HG03575 (cell line): Measurements from ENCODE around the gene STOML3.

ENCODE experiments used
- ATAC-seq: cut with Tn5 transposase; IDR thresholded peaks from one replicate; pipeline ENCODE4 v1.9.1; 2021; ENCODE audit not compliant: unreplicated experiment, insufficient number of reproducible peaks, low FRiP score; ENCODE audit errors: extremely low read depth

The STOML3 gene, protein sequence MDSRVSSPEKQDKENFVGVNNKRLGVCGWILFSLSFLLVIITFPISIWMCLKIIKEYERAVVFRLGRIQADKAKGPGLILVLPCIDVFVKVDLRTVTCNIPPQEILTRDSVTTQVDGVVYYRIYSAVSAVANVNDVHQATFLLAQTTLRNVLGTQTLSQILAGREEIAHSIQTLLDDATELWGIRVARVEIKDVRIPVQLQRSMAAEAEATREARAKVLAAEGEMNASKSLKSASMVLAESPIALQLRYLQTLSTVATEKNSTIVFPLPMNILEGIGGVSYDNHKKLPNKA

DNA sequence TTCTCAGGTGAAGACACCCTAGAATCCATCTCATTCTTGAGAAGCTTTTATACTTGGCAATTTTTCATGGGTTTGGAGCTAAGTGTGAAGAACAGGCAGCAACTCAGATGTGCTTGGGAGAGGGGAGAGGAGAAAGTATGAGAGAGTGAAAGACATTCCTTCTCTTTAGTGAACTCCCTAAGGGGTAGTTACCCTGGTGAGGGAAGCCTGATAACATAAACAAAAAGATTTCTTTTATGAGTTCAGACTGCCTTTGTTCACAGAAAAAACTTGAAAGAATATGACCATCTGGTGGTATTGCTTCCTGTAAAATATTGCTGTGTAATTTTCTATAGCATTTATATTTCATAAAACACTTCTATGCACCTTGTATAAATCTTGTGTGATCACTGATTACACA is at the start of gene STOML3:
TSS of gene STOML3 (minus strand) at position 139 of the 400 bp plus-strand sequence. CDS start at position 29, 110 bp downstream.
- no peak for ATAC-seq

DNA sequence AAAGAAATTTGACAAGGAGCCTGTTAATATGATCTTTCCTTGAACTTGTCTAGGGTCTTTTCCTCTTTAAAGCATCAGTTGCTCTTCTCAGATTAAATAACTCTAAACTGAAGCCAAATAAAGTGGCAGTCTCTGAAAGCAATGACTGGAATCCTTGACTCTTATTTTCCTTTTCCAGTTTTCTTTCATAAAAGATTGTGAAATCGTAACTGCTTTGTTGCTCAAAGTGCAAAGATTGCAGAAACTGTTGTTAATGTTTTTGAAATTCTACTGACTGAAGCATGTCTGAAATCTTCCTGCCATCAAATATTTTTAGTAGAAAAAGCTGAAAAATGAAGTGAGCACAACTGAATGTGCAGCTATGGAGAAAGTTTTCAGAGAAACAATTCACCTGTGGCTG is 49.6 kb upstream of the STOML3 start:
- ATAC-seq: no peak

DNA sequence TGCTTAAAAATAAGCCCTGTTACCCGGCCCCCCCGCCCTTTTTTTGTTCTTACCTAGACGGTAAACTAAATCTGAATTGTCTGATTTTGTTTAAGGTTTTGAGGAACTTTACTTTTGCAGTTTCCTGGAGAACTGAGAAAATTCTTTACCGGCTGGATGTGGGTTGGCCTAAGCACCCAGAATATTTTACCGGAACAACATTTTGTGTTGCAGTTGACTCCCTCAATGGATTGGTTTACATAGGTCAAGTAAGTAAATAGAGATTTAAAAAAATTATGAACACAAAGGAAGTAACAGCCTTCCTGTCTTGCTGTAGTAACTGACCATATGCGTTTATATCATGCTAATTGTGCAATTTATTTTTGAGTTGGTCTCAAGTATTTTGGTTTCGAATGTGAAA is 48.4 kb upstream of the STOML3 start:
- no peak for ATAC-seq

DNA sequence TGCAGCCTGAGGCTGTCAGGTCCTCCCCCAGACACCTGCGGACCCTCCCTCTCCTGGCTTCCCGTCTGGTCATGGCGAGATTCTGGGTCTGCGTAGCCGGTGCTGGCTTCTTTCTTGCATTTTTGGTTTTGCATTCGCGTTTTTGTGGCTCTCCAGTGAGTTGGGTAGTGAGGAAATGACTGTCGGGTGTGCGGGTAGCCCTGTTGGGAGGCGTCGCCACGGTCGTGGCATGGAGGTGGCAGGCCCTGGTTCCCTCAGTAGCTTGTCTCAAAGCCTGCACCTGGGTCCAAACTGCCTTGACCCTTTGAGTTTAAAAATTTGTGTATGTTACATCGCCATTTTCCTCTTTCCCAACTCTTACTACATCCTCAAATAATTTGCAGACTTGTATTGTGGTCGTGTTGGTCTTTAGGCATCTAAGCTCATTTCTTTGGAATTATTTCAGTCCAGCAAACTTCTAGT is 48.0 kb upstream of the STOML3 start:
- ATAC-seq: peak; percentile 5

DNA sequence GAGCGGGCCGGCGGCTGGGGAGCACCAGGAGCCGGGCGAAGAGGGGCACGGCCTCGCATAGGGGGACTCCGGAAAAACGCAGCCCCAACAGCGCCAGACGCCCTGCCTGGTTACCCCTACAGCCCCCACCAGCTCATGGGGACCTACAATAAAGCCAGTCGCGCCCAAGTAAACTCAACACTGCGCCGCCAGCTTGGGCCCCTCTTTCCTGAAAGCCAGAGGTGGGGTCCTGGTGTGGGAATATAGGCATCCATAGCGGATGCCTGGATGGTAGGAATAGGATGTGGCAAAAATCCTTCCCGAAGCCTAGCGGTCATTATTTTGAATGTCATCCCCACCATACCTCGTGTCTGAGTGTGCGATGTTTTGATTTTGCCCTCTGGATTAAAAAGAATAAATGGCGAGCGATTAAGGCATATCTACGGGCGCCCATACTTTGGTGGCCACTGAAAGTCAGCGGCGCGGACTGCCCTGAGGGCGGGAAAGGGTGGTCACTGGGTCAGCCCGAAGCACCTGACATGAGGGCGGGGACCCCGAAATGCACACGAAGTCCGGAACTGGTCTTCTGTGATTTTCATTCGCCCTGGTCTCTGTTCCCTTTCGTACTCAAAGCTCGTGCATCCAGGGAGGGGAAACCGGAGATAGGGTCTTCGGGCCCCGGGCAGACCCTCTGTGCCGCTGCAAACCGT is 47.4 kb upstream of the STOML3 start, which contains the start of the genes NHLRC3 and PROSER1:
TSS of gene NHLRC3 (plus strand) at position 577 of the 689 bp plus-strand sequence. CDS start 184 bp downstream, outside the sequence.
TSS of gene PROSER1 (minus strand) at position 210 of the 689 bp plus-strand sequence. CDS start 847 bp downstream, outside the sequence.
- ATAC-seq: peak; percentile 37

DNA sequence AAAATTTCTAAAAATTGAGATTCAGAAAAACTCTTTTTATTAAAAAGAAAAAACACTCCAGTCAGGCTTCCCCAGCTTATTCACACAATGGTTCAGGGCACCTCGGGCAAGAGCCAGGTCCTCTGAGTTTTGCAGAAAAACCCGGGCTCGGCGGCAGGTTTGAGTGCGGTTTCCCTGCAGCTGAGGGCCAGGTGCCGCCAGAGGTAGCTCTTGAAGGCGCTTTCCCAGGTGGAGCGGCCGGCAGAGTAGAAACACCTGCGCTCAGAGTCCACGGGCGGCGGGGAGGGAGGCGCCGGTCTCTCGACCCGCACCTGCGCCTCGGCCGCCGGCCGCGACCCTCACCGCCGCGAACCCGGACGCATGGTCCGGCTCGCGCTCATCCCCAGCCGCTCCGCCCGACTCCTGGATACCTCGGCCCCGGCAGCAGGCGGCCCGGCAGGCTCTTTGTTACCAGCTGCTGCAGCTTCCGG is 46.8 kb upstream of the STOML3 start:
- ATAC-seq: peak; percentile 2

DNA sequence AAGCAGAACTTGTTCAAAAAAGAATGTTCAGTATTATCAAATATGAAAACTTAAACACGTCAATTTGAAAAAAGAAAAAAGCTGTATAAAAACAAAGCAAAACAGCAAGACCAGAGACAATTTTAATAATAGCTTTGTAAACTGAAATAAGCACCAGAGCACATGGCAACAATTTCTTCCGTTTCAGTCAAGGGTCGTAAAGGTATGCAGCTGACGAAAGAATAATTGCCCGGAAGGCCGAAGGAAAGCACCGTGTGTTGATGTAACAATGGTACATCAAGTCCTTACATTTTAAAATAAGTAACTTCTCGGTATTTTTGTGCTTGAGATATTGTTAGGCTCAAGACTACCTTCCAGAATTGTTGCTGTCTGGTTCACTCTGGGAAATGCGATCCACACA is 45.6 kb upstream of the STOML3 start:
- ATAC-seq: no peak

DNA sequence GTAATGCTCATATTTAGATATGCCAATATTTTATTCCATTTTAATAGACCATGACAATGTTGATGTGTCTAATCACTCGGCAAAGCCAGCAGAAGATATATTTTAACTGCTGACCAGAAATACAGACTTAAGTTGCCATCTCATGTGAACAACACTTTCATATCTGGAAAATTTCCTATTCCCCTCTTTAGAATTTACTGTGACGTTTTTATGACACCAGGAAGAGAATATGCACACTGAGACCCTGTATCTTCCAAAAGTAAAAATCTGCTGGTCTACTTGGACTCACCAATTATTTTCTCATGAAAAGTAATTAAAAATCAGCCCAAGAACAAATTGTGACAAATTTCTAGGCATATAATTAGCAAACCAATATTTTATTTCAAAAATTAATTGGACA is 45.2 kb upstream of the STOML3 start:
- ATAC-seq: no peak

DNA sequence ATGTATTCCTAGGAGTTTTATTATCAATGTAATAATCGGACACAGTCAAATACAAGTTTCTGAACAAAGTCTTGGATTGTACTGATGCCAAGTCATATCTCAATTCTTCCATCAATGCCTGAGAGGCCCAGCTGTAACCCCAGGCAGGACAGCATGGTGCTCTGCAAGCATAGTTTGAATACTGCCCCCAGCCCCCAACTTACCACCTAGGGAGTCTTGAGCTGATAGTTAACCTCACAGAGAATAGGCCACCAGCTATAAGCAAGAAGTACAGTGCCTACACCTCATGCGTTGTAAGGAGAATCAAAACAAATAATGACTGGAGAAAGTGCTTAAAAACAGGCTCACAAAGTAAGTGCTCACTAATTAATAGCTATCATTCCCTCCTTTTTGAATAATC is 44.6 kb upstream of the STOML3 start:
- ATAC-seq: no peak

DNA sequence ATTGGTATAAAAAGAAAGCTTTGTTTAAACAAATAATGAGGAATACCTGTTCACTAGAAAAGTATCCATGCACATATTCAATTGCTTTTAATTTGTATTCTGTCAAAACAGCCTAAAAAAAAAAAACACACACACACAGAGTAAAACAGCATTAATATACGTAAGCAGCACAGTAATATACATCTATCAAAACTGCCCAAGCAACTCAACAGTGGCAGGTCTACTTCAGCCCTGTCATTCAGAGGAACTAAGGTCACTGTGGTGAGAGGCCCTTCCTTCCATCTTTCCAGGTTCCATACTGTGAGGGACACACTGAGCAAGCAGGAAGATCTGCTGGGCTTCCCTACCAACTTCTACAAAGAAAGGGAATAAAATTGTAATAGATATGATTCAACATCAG is 43.5 kb upstream of the STOML3 start:
- ATAC-seq: no peak

DNA sequence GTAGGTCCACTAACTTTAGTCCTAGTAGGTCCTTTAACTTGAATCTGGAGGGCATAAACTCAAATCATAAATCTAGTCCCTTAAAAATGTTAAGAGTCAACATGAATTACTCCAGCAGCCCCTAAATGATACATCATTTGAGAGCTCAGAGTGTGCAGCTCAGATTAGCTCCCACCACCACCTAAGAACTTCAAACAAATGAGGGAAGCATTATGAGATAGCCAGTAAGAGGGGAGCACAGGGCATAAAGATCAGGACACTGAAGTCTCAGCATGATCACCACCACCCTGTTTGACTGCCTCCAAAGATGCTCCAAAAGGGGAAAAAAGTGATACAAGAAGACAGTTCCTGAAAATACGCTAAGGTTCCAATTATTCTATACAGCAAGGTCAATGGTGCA is 41.5 kb upstream of the STOML3 start:
- ATAC-seq: no peak

DNA sequence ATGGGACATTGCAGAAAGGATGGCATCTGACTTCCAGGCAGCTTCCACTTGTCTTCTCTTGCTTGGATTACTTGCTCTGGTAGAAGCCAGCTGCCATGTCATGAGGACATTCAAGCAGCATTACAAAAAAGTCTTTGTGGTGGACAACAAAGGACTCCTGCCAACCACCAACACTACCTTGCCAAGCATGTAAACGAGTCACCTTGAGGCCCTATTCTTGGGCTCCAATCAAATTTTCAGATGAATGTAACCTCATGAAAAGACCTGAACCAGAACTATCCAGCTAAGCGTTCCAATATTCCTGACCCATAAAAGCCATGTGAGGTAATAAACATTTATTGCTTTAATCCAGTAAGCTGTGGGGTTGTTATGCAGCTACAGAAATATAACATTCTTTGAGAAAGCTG is 34.8 kb upstream of the STOML3 start:
- ATAC-seq: no peak

DNA sequence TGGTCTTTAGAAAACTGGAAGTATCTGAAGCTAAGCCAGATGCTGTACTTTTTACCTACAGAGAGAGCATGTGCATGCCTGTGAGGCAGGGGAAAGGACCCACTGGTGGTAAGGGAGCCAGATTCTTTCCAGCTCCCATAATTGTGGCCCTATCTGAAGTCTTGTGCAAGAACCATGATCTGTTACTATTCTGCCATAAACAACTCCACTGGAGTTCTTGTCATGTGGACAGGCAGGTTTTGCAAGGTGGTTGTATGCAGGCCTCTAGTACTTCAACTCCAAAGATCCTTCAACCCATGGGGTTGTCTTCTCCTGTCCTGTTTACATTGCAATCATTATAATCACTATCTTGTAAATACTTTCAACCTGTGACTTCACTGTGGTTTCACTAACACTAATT is 33.1 kb upstream of the STOML3 start:
- ATAC-seq: no peak

DNA sequence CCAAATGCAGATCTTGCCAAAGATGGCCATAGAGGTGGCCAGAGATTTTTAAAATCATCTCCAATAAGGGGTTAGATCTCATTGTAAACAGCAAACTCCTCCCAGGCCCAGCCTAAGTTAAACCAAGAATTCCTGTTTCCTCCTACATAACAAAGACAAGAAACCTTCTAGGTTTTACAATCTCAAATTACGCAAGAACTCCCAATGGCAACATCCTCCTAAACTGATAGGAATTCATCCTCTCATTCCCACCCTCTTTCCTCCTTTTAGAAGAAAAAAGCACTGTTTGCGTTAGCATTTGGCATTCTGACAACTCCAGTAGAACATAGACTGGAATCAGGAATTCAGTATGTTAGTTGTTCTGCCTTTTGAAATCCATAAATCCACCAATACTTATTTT is 32.7 kb upstream of the STOML3 start:
- no peak for ATAC-seq

DNA sequence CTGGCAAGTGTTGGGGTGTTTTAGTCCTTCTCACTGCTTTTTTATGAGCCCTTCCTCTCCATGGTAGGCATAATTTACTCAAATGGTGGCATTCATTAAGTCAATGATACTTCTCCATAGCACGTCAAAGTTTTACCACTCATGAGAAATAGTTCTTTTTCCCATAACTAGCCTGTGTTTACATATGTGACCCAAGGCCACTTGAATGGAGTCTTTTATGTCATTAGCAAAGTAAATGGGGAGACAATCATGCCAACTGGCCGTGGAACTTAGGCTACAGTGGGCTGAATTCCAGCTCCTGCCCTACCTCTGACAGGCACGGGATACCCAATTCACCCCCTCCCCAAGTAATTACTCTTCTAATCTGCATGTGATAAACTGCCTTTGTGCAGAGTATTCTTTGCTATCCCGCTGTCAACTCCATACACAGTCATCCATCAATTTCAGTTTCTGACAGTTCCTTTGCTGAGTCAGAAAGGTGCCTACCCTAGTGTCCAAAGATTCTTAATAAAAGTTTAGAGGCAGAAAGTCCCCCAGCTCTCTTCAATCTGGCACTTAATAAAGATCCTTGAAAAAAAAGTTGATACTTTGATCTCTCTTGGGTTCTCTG is 30.3 kb upstream of the STOML3 start:
- no peak for ATAC-seq

DNA sequence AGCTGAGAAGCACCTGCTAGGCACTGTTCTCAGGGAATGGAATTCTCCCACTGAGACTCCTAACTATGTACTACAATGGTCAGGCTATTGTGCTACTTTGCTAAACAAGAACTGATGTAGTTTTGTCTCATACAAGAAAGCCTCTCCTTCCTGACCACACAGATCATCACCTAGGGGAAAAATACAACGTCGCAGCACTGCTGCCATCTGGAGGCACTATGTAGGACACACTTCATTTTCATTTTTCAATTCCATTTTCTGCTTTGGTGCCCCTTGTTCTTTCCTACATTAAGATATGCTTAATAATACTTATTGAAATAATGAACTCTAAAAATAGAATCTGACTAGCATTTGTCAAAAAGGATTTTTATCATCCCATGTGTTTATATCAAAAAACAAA is 26.2 kb upstream of the STOML3 start:
- ATAC-seq: peak; percentile 63

DNA sequence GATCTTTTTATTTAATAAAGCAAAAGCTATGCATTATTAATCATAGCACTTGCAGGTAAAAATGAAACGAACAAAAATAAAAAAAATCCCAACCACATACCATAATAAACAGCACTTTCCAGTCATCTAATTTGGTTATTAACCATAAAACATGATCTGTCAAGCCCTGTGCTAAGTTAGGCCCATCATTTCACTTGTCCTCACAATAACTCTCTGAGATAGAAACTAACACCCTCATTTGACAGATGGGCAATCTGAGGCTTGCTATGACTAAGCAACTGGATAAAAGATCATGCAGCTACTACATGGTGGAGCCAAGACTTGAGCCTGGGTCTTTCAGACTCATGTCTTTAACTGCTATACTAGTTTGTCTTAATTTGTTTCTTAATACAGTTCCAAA is 25.5 kb upstream of the STOML3 start:
- ATAC-seq: peak; percentile 82

DNA sequence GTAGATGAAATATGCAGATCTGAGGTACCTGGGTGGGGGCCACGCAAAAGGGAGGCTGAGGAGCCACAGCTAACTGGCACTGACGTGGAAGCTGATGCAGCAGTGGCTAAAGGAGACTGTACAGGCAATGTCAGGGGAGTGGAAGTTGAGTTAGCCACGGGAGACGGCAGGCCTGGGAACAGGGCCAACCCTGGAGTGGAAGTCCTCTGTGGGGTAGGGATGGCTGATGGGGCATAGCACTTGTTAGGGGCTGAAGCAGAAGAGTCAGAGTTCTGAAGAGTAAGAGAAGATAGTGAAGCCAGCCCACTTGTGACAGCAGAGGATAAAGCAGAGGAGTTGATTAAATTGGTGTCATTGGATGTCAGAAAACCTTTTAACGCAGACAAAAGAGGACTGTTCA is 22.8 kb upstream of the STOML3 start:
- no peak for ATAC-seq

DNA sequence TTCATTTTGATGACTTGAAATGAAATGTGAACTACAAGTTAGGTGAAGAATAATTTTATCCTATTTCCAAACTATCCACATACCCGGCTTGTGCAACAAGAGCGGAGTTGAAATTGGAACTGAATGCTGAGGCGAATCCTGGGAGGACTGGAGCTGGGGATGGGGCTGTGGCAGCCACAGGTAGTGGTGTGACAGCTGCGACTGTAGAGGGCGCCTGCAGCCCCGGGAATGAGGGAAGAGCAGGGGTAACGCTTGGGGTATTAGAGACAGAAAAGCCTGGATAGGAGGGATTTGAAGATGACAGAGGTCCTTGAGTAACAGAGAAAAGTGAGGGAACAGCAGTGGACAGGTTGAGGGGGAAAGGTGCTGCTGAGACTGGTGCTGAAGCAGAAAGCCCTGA is 22.0 kb upstream of the STOML3 start:
- ATAC-seq: no peak
